RWPE1 (cell line): Measurements from ENCODE around the gene ZNF148.

Experiments used
- CTCF ChIA-PET: fragments of 350-600 bp; sonication (Branson Sonifier 250); formaldehyde crosslinking; extraction: SDS; loops from one replicate; lab custom pipeline; 2021; lab: Yijun Ruan, JAX
- POLR2A ChIA-PET: fragments of 400-600 bp; formaldehyde crosslinking; extraction: SDS; loops from one replicate; lab custom pipeline; 2020; ENCODE audit warnings: antibody characterized with exemption; ENCODE audit not compliant: low non-redundant PET; lab: Yijun Ruan, JAX
- DNase-seq: peaks from one replicate; pipeline ENCODE4 v3.0.0; 2012; ENCODE audit warnings: low spot score
- H3K27ac ChIP-seq: fragments of 450-650 bp; 2 replicates; pipeline ENCODE4 v1.5.1; 2017
- CTCF ChIP-seq: fragments of 450-650 bp; conservative IDR thresholded peaks from 2 replicates; pipeline ENCODE4 v1.5.1; 2017; ENCODE audit warnings: low read depth, mild to moderate bottlenecking

Gene ZNF148

GRCh38 chr3:125318167-125318865, 56.8 kb downstream of the ZNF148 start:
- ChIA-PET POLR2A (no interaction called here), CTCF (interaction anchor here (0.7 kb wide), 1 partner anchor 29 kb away, joined by 3 read pairs; no protein-coding TSS in a partner anchor)
- no peak for TF ChIP-seq CTCF
- H3K27ac ChIP-seq = no peak overlapping the region
- no peak for DNase-seq

- no peak overlapping the region for H3K27ac ChIP-seq
- peak; percentile 57 for DNase-seq
- TF ChIP-seq CTCF = no peak
- POLR2A ChIA-PET = no interaction called here
- CTCF ChIA-PET = interaction anchor here (0.7 kb wide), 2 partner anchors 30 to 308 kb away, joined by 3 read pairs; no protein-coding TSS in a partner anchor
Observed at GRCh38 chr3:125317761-125318160, 57.4 kb downstream of the ZNF148 start.

GRCh38 chr3:125316949-125317348, 58.2 kb downstream of the ZNF148 start:
- POLR2A ChIA-PET = no interaction called here
- H3K27ac ChIP-seq = no peak overlapping the region
- TF ChIP-seq CTCF = no peak
- no peak for DNase-seq
- CTCF ChIA-PET = interaction anchor here (0.7 kb wide), 1 partner anchor 308 kb away, joined by 3 read pairs; no protein-coding TSS in a partner anchor

GRCh38 chr3:125316246-125316645, 58.9 kb downstream of the ZNF148 start:
- ChIA-PET CTCF (no interaction called here), POLR2A (no interaction called here)
- DNase-seq = no peak
- H3K27ac ChIP-seq = no peak overlapping the region
- TF ChIP-seq CTCF = no peak

- TF ChIP-seq CTCF = no peak
- no peak overlapping the region for H3K27ac ChIP-seq
- DNase-seq = no peak
- ChIA-PET CTCF (interaction anchor here (0.7 kb wide), 1 partner anchor 902 kb away, joined by 3 read pairs; no protein-coding TSS in a partner anchor), POLR2A (no interaction called here)
Observed at GRCh38 chr3:125313060-125313635, 62.0 kb downstream of the ZNF148 start.

GRCh38 chr3:125310623-125311081, 64.5 kb downstream of the ZNF148 start:
- TF ChIP-seq CTCF = no peak
- ChIA-PET CTCF (interaction anchor here (0.7 kb wide), 1 partner anchor 328 kb away, joined by 7 read pairs; no protein-coding TSS in a partner anchor), POLR2A (no interaction called here)
- no peak for DNase-seq
- no peak overlapping the region for H3K27ac ChIP-seq
